IMR-90 (cell line): ENCODE results near the gene SGPL1. TPM values are rescaled to one million over a fixed set of nuclear protein-coding genes. Genes with fewer than 3 reads are reported as not detected.

Source experiments
- ATAC-seq: fragments of 200-7000 bp; cut with Tn5 transposase; 2 replicates; pipeline ENCODE4 v1.9.1; 2020; ENCODE audit warnings: low read depth, mild to moderate bottlenecking, moderate library complexity
- BruUV-seq: library from RNA; stranded (reverse); fragments of 400-500 nt; replicated peaks from 2 replicates; lab custom pipeline; 2021; lab: Mats Ljungman, UMichigan
- CTCF ChIA-PET: fragments of 300-600 bp; formaldehyde crosslinking; extraction: SDS; loops from one replicate; lab custom pipeline; 2021; ENCODE audit warnings: antibody characterized with exemption; lab: Yijun Ruan, JAX
- POLR2A ChIA-PET: fragments of 300-600 bp; sonication (Branson Sonifier 250); formaldehyde crosslinking; loops from one replicate; lab custom pipeline; 2022; ENCODE audit warnings: antibody characterized with exemption; ENCODE audit not compliant: unreplicated experiment; lab: Charles Lee
- DNase-seq: peaks from one replicate; pipeline ENCODE4 v3.0.0; 2013
- H2AFZ ChIP-seq: replicated peaks from 2 replicates; pipeline ENCODE3; 2013; ENCODE audit warnings: low read length, mild to moderate bottlenecking; ENCODE audit not compliant: poor library complexity
- H2AK5ac ChIP-seq: 2 replicates; pipeline ENCODE4 v1.6.1; 2013; ENCODE audit warnings: low read depth, low read length, inconsistent platforms
- H2AK9ac ChIP-seq: replicated peaks from 2 replicates; pipeline ENCODE3; 2013; ENCODE audit warnings: mild to moderate bottlenecking, low read depth, low read length, moderate library complexity; ENCODE audit not compliant: poor library complexity
- H2BK120ac ChIP-seq: 2 replicates; pipeline ENCODE4 v1.6.1; 2013; ENCODE audit warnings: low read depth, low read length, inconsistent platforms
- H2BK15ac ChIP-seq: 3 replicates; pipeline ENCODE4 v1.6.1; 2013; ENCODE audit warnings: low read depth, low read length, inconsistent platforms
- H2BK20ac ChIP-seq: 2 replicates; pipeline ENCODE4 v1.6.1; 2013; ENCODE audit warnings: low read depth, mild to moderate bottlenecking, inconsistent platforms, low read length, moderate library complexity
- H2BK5ac ChIP-seq: 2 replicates; pipeline ENCODE4 v1.6.1; 2013; ENCODE audit warnings: mild to moderate bottlenecking, low read depth, low read length, inconsistent platforms; ENCODE audit not compliant: poor library complexity, severe bottlenecking
- H3K14ac ChIP-seq: replicated peaks from 2 replicates; pipeline ENCODE4 v1.6.1; 2013; ENCODE audit warnings: low read depth, low read length, inconsistent platforms
- H3K18ac ChIP-seq: 2 replicates; pipeline ENCODE4 v1.6.1; 2013; ENCODE audit warnings: low read depth, low read length, control low read depth
- H3K23ac ChIP-seq: 2 replicates; pipeline ENCODE4 v1.6.1; 2013; ENCODE audit warnings: low read depth, low read length, inconsistent platforms
- H3K27ac ChIP-seq: 2 replicates; pipeline ENCODE4 v1.5.1; 2013; ENCODE audit warnings: mild to moderate bottlenecking, control low read depth, low read length; ENCODE audit not compliant: insufficient read depth
- H3K27me3 ChIP-seq: 2 replicates; pipeline ENCODE4 v1.6.1; 2013; ENCODE audit warnings: low read length; ENCODE audit not compliant: control insufficient read depth, insufficient read depth
- H3K36me3 ChIP-seq: 2 replicates; pipeline ENCODE4 v1.6.1; 2013; ENCODE audit warnings: low read length, mixed read lengths; ENCODE audit not compliant: control insufficient read depth, insufficient read depth
- H3K4ac ChIP-seq: 2 replicates; pipeline ENCODE4 v1.6.1; 2013; ENCODE audit warnings: low read depth, low read length, inconsistent platforms
- H3K4me1 ChIP-seq: 2 replicates; pipeline ENCODE4 v1.6.1; 2013; ENCODE audit warnings: low read length, mixed read lengths; ENCODE audit not compliant: control insufficient read depth, insufficient read depth
- H3K4me2 ChIP-seq: 2 replicates; pipeline ENCODE4 v1.6.1; 2013; ENCODE audit warnings: low read depth, mild to moderate bottlenecking, control low read depth, low read length, moderate library complexity
- H3K4me3 ChIP-seq: 2 replicates; pipeline ENCODE4 v1.5.1; 2013; ENCODE audit warnings: low read depth, mild to moderate bottlenecking, control low read depth, low read length, moderate library complexity; ENCODE audit not compliant: insufficient read depth
- H3K56ac ChIP-seq: 2 replicates; pipeline ENCODE4 v1.6.1; 2013; ENCODE audit warnings: low read length, inconsistent platforms; ENCODE audit not compliant: insufficient read depth; ENCODE audit errors: extremely low read depth
- H3K79me1 ChIP-seq, 2 experiments: 2 replicates each; pipeline ENCODE4 v1.6.1; 2013; ENCODE audit warnings: low read length in 2 of 2, inconsistent platforms in 1 of 2, low read depth in 1 of 2
- H3K9ac ChIP-seq: 2 replicates; pipeline ENCODE4 v1.6.1; 2013; ENCODE audit warnings: low read depth, low read length, control low read depth
- H3K9me1 ChIP-seq: 2 replicates; pipeline ENCODE4 v1.6.1; 2013; ENCODE audit warnings: low read length, inconsistent platforms; ENCODE audit not compliant: insufficient read depth
- H3K9me3 ChIP-seq: 2 replicates; pipeline ENCODE4 v1.6.1; 2013; ENCODE audit warnings: low read length; ENCODE audit not compliant: control insufficient read depth, insufficient read depth
- H4K20me1 ChIP-seq: 2 replicates; pipeline ENCODE4 v1.6.1; 2013; ENCODE audit warnings: low read length, inconsistent platforms; ENCODE audit not compliant: insufficient read depth
- H4K5ac ChIP-seq: 2 replicates; pipeline ENCODE4 v1.6.1; 2013; ENCODE audit warnings: mild to moderate bottlenecking, low read depth, low read length, control low read depth
- H4K8ac ChIP-seq, 2 experiments: 2 replicates each; pipeline ENCODE4 v1.6.1; 2013; ENCODE audit warnings: low read depth in 2 of 2, low read length in 2 of 2, control low read depth in 1 of 2, inconsistent platforms in 1 of 2
- H4K91ac ChIP-seq: 2 replicates; pipeline ENCODE4 v1.6.1; 2013; ENCODE audit warnings: low read depth, low read length, inconsistent platforms; ENCODE audit not compliant: insufficient read depth
- BHLHE40 ChIP-seq: fragments of 150-350 bp; IDR thresholded peaks from 2 replicates; pipeline ENCODE4 v1.6.1; 2016; ENCODE audit warnings: mild to moderate bottlenecking, low read depth, low read length
- CEBPB ChIP-seq: IDR thresholded peaks from 2 replicates; pipeline ENCODE4 v1.6.1; 2012; ENCODE audit warnings: low read depth, low read length, improper control_type of control experiment
- CHD1 ChIP-seq: IDR thresholded peaks from 2 replicates; pipeline ENCODE4 v1.6.1; 2012; ENCODE audit warnings: low read depth, low read length, improper control_type of control experiment
- CTCF ChIP-seq: conservative IDR thresholded peaks from 2 replicates; pipeline ENCODE4 v1.5.1; 2012; ENCODE audit warnings: mild to moderate bottlenecking, low read depth, low read length, improper control_type of control experiment
- ELK1 ChIP-seq: fragments of 150-350 bp; IDR thresholded peaks from 2 replicates; pipeline ENCODE4 v1.6.1; 2016; ENCODE audit warnings: low read depth, mild to moderate bottlenecking, low read length, moderate library complexity, borderline replicate concordance
- FOS ChIP-seq: fragments of 150-350 bp; IDR thresholded peaks from 2 replicates; pipeline ENCODE4 v1.6.1; 2016; ENCODE audit warnings: low read depth, low read length
- MAFK ChIP-seq: IDR thresholded peaks from 2 replicates; pipeline ENCODE4 v1.6.1; 2012; ENCODE audit warnings: low read depth, low read length, improper control_type of control experiment
- MXI1 ChIP-seq: IDR thresholded peaks from 2 replicates; pipeline ENCODE4 v1.6.1; 2012; ENCODE audit warnings: low read depth, mild to moderate bottlenecking, low read length, moderate library complexity, borderline replicate concordance
- NFE2L2 ChIP-seq: fragments of 150-350 bp; IDR thresholded peaks from 2 replicates; pipeline ENCODE4 v1.6.1; 2016; ENCODE audit warnings: low read depth, mild to moderate bottlenecking, low read length
- POLR2A ChIP-seq: IDR thresholded peaks from 2 replicates; pipeline ENCODE4 v1.6.1; 2012; ENCODE audit warnings: mild to moderate bottlenecking, low read depth, low read length
- RAD21 ChIP-seq: IDR thresholded peaks from 2 replicates; pipeline ENCODE4 v1.6.1; 2012; ENCODE audit warnings: low read length, improper control_type of control experiment
- SMC3 ChIP-seq: fragments of 150-350 bp; IDR thresholded peaks from 2 replicates; pipeline ENCODE4 v1.6.1; 2016; ENCODE audit warnings: low read depth, mild to moderate bottlenecking, antibody characterized with exemption, low read length, moderate library complexity
- WGBS, 2 experiments: methylation state at CpG; one replicate each; pipeline versions ENCODE4 v1.1.5 to v1.1.7; 2013; ENCODE audit warnings: missing lambda C conversion rate in 2 of 2; ENCODE audit not compliant: insufficient read length in 1 of 2; ENCODE audit errors: extremely low coverage in 2 of 2; 5-methylcytosine and 5-hydroxymethylcytosine counted together
- dilution Hi-C: fragments of 300-500 bp; cut with HindIII; formaldehyde crosslinking; loops from one replicate; pipeline ENCODE4 v1.14.3; 2018; ENCODE audit warnings: low sequenced_read_pairs; ENCODE audit not compliant: unreplicated experiment
- in situ Hi-C: fragments of 300-500 bp; cut with MboI; formaldehyde crosslinking; loops from 3 replicates; pipeline ENCODE4 v1.14.3; 2019; ENCODE audit warnings: low sequenced_read_pairs, inconsistent platforms, mixed read lengths
- intact Hi-C: fragments of 100-400 bp; cut with micrococcal nuclease; formaldehyde crosslinking; loops from 2 replicates; pipeline ENCODE4 v1.10.0; 2022
- polyA plus RNA-seq, 3 experiments: library from polyadenylated mRNA; depleted of rRNA; stranded (reverse); fragments of >200 nt; gene quantifications; 2 replicates each; pipeline ENCODE4 v1.2.3, GENCODE V29; 2012; ENCODE audit warnings: low replicate concordance in 1 of 3
- total RNA-seq: library from RNA; depleted of rRNA; stranded (reverse); fragments of >200 nt; gene quantifications from 2 replicates; pipeline ENCODE4 v1.2.3, GENCODE V29; 2012

The SGPL1 gene
- total and polyA plus RNA-seq, 2 of the 4 experiments (the other 2 are of a cell fraction), result 12.2 to 26.7 TPM

DNA sequence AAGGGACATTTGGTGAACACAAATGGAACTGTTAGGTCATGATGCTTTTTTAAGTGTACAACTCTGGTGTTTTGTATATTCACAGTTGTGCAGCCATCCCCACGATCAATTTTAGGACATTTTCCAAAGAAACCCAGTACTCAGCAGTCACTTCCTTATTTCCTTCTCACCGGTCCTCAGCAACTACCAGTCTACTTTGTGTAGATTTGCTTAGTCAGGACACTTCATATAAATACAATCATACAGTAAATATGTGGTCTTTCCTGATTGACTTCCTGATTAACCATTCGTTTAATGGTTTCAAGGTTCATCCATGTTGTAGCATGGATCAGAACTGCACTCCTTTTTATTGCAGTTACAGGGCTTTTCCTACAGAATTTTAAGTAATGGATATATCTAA lies 14.4 kb downstream of the SGPL1 start:
- Histone ChIP-seq H3K9ac (no peak overlapping the region), H3K4me1 (peaks cover 26% of the 10 kb centered on the region), H3K56ac (no peak overlapping the region), H3K9me1 (peaks cover 6% of the 10 kb centered on the region; the same call in 1 of the 2 replicates), H3K4ac (no peak overlapping the region), H2BK15ac (no peak overlapping the region), H3K23ac (0 out of 2 replicates have a peak overlapping the region, but pooled peaks have one; percentile 27), H2AFZ (no peak overlapping the region), H3K36me3 (peaks cover 5% of the 10 kb centered on the region), H4K8ac (no peak overlapping the region), H3K9me3 (no peaks in the 10 kb centered on the region), H3K18ac (no peak overlapping the region), H2BK120ac (no peak overlapping the region), H2BK20ac (no peak overlapping the region), H3K79me1 (peaks cover 43 to 68% of the 10 kb centered on the region in 2 experiments), H3K4me3 (no peak overlapping the region), H2AK5ac (no peak overlapping the region), H3K14ac (no peak overlapping the region), H3K27ac (no peak overlapping the region), H4K91ac (no peak overlapping the region), H4K5ac (no peak overlapping the region; the same call in 1 of the 2 replicates), H3K4me2 (no peak overlapping the region), H2AK9ac (no peak overlapping the region), H2BK5ac (no peak overlapping the region), H3K27me3 (no peaks in the 10 kb centered on the region), H4K20me1 (no peaks in the 10 kb centered on the region; the same call in none of the 2 replicates)
- ATAC-seq, result no peak
- no peak for DNase-seq
- ChIA-PET CTCF (no interaction called here), POLR2A (no interaction called here)
- in situ Hi-C loops (no loop called here), dilution Hi-C loops (no loop called here), intact Hi-C loops (no loop called here)
- no TSS peak for BruUV-seq
- no CpG with 5 or more reads among the region's 3 CpGs for WGBS, 2 experiments
- TF ChIP-seq POLR2A (no peak), ELK1 (no peak), MXI1 (no peak), SMC3 (no peak), CEBPB (no peak), MAFK (no peak), RAD21 (no peak), BHLHE40 (no peak), CTCF (no peak), FOS (no peak), CHD1 (no peak), NFE2L2 (no peak)
